Left kidney (tissue), 2 donors: Measurements from ENCODE around the gene SLC41A1. TPM values are rescaled to one million over a fixed set of nuclear protein-coding genes. Genes with fewer than 3 reads are reported as not detected.

ENCODE experiments used
- DNase-seq: peaks from one replicate; pipeline ENCODE4 v3.0.0-alpha.2; 2013
- polyA plus RNA-seq: library from polyadenylated mRNA; unstranded; fragments of 120-200 nt; gene quantifications from one replicate; pipeline ENCODE4 v1.2.1, GENCODE V29; 2013; ENCODE audit not compliant: insufficient read length

SLC41A1 gene
- polyA plus RNA-seq, 1 donor, result 35.4 TPM

- peak; percentile 54 for DNase-seq
Observed at GRCh38 chr1:205791568-205792180, 21.3 kb downstream of the SLC41A1 start.

GRCh38 chr1:205787287-205787916 lies 25.6 kb downstream of the SLC41A1 start:
- DNase-seq, result no peak

GRCh38 chr1:205786601-205787000 lies 26.4 kb downstream of the SLC41A1 start:
- DNase-seq, result no peak

- no peak for DNase-seq
Observed at GRCh38 chr1:205785446-205785845, 27.6 kb downstream of the SLC41A1 start.

GRCh38 chr1:205783904-205784303 lies 29.1 kb downstream of the SLC41A1 start:
- DNase-seq, result no peak

- DNase-seq, result no peak
Observed at GRCh38 chr1:205783433-205783795, 29.6 kb downstream of the SLC41A1 start.

- DNase-seq, result no peak
Observed at GRCh38 chr1:205782627-205783432, 30.2 kb downstream of the SLC41A1 start.

GRCh38 chr1:205780335-205780734 lies 32.7 kb downstream of the SLC41A1 start:
- DNase-seq, result no peak

GRCh38 chr1:205777994-205778393 lies 35.0 kb downstream of the SLC41A1 start:
- no peak for DNase-seq

GRCh38 chr1:205775717-205776056 lies 37.3 kb downstream of the SLC41A1 start:
- no peak for DNase-seq

- DNase-seq, result peak; percentile 56
Observed at GRCh38 chr1:205775015-205775716, 37.8 kb downstream of the SLC41A1 start, which contains the start of gene RAB29. RAB29 (minus strand) TSS chr1:205775482; CDS start chr1:205774956, 526 bp downstream.

- DNase-seq, result no peak
Observed at GRCh38 chr1:205774198-205775014, 38.6 kb downstream of the SLC41A1 start.

GRCh38 chr1:205772607-205773032 lies 40.4 kb downstream of the SLC41A1 start:
- no peak for DNase-seq

GRCh38 chr1:205770618-205771017 lies 42.4 kb downstream of the SLC41A1 start:
- no peak for DNase-seq

- DNase-seq, result no peak
Observed at GRCh38 chr1:205769641-205770365, 43.2 kb downstream of the SLC41A1 start.

- no peak for DNase-seq
Observed at GRCh38 chr1:205767248-205767647, 45.8 kb downstream of the SLC41A1 start.

GRCh38 chr1:205766570-205766969 lies 46.4 kb downstream of the SLC41A1 start:
- DNase-seq, result no peak

GRCh38 chr1:205766038-205766437 lies 47.0 kb downstream of the SLC41A1 start:
- no peak for DNase-seq

- no peak for DNase-seq
Observed at GRCh38 chr1:205764578-205764977, 48.4 kb downstream of the SLC41A1 start.

- no peak for DNase-seq
Observed at GRCh38 chr1:205763980-205764379, 49.0 kb downstream of the SLC41A1 start.

- DNase-seq, result no peak
Observed at GRCh38 chr1:205760606-205761005, 52.4 kb downstream of the SLC41A1 start.
